Caco-2 (cell line): Measurements from ENCODE around the gene COL20A1. TPM values are rescaled to one million over a fixed set of nuclear protein-coding genes. Genes with fewer than 3 reads are reported as not detected.

ENCODE experiments used
- BruUV-seq: library from RNA; stranded (reverse); fragments of 400-500 nt; replicated peaks from 2 replicates; lab custom pipeline; 2021; lab: Mats Ljungman, UMichigan
- CTCF ChIA-PET: fragments of 300-600 bp; sonication (Branson Sonifier 250); formaldehyde crosslinking; loops from one replicate; lab custom pipeline; 2022; ENCODE audit warnings: antibody characterized with exemption; lab: Charles Lee
- POLR2A ChIA-PET: fragments of 300-600 bp; sonication (Branson Sonifier 250); formaldehyde crosslinking; loops from one replicate; lab custom pipeline; 2022; ENCODE audit warnings: antibody characterized with exemption; lab: Charles Lee
- DNase-seq, 2 experiments: peaks; one replicate each; pipeline versions ENCODE4 v3.0.0 to v3.0.0-alpha.2; 2020 to 2022
- H3K27me3 ChIP-seq: replicated peaks from 2 replicates; pipeline ENCODE4 v1.6.0; 2011; ENCODE audit warnings: low read length; ENCODE audit not compliant: control insufficient read depth, insufficient read depth
- H3K36me3 ChIP-seq: 2 replicates; pipeline ENCODE4 v1.5.1; 2011; ENCODE audit warnings: low read length; ENCODE audit not compliant: control insufficient read depth, insufficient read depth
- H3K4me1 ChIP-seq: fragments of 250-450 bp; sonication (Bioruptor Pico); 2 replicates; pipeline ENCODE4 v1.5.1; 2020; ENCODE audit warnings: mild to moderate bottlenecking
- H3K4me3 ChIP-seq: 2 replicates; pipeline ENCODE4 v1.5.1; 2011; ENCODE audit warnings: low read depth, mild to moderate bottlenecking, control low read depth, low read length
- H3K9me3 ChIP-seq: fragments of 250-450 bp; sonication (Bioruptor Pico); 2 replicates; pipeline ENCODE4 v1.5.1; 2020; ENCODE audit warnings: mild to moderate bottlenecking, moderate library complexity
- H3K27ac Mint-ChIP-seq: one replicate; pipeline ENCODE4 v1.8.0; 2022; ENCODE audit warnings: mixed read lengths; ENCODE audit not compliant: unreplicated experiment
- H3K27me3 Mint-ChIP-seq: one replicate; pipeline ENCODE4 v1.8.0; 2022; ENCODE audit warnings: mixed read lengths; ENCODE audit not compliant: insufficient read depth, unreplicated experiment
- H3K36me3 Mint-ChIP-seq: one replicate; pipeline ENCODE4 v1.8.0; 2022; ENCODE audit warnings: mild to moderate bottlenecking, mixed read lengths; ENCODE audit not compliant: insufficient read depth, unreplicated experiment
- H3K4me1 Mint-ChIP-seq: one replicate; pipeline ENCODE4 v1.8.0; 2022; ENCODE audit warnings: low read depth, mixed read lengths; ENCODE audit not compliant: unreplicated experiment
- H3K4me3 Mint-ChIP-seq: one replicate; pipeline ENCODE4 v1.8.0; 2022; ENCODE audit warnings: mild to moderate bottlenecking, moderate library complexity, mixed read lengths; ENCODE audit not compliant: unreplicated experiment
- H3K9me3 Mint-ChIP-seq: one replicate; pipeline ENCODE4 v1.8.0; 2022; ENCODE audit warnings: mixed read lengths; ENCODE audit not compliant: unreplicated experiment
- CTCF ChIP-seq, 2 experiments: fragments of 200-600 bp in 1 of 2; IDR thresholded peaks; 1 replicate in 1 of 2; 2 replicates in 1 of 2; pipeline versions ENCODE4 v1.5.1 to v1.8.0; 2011 to 2022; ENCODE audit warnings: antibody characterized with exemption in 1 of 2, control low read depth in 1 of 2, inconsistent platforms in 1 of 2, low read depth in 1 of 2, low read length in 1 of 2, mild to moderate bottlenecking in 1 of 2, moderate library complexity in 1 of 2; ENCODE audit not compliant: insufficient read depth in 1 of 2, severe bottlenecking in 1 of 2, unreplicated experiment in 1 of 2
- intact Hi-C: fragments of 100-400 bp; cut with micrococcal nuclease; formaldehyde crosslinking; loops from one replicate; pipeline ENCODE4 v1.10.0; 2022; ENCODE audit not compliant: unreplicated experiment
- total RNA-seq: library from RNA; stranded (reverse); gene quantifications from 2 replicates; pipeline ENCODE4 v1.2.3, GENCODE V29; 2022

The COL20A1 gene
- total RNA-seq, 1 experiment from 2014 or later = 0.27 TPM

- POLR2A ChIA-PET = no interaction called here
- peaks cover 2% of the 10 kb centered on the region; the same call in 1 of the 2 replicates for H3K36me3 ChIP-seq
- H3K27me3 ChIP-seq = no peaks in the 10 kb centered on the region
- Mint-ChIP-seq H3K27me3 (no peaks in the 10 kb centered on the region), H3K9me3 (no peaks in the 10 kb centered on the region), H3K36me3 (peaks cover 6% of the 10 kb centered on the region), H3K4me1 (peaks cover 33% of the 10 kb centered on the region), H3K27ac (peak overlapping the region; percentile 36), H3K4me3 (no peak overlapping the region)
- peak; percentile 59 to 76 for DNase-seq
- peak in 1 of 2 experiments; percentile 30 for TF ChIP-seq CTCF (IDR thresholded peaks at IDR 0.05; ENCODE audit: insufficient read depth in 1 of 2, low read depth in 1 of 2, low read length in 1 of 2, severe bottlenecking in 1 of 2, unreplicated experiment in 1 of 2)
- intact Hi-C loops = no loop called here
- CTCF ChIA-PET = interaction anchor here (0.9 to 1.3 kb wide), 2 partner anchors 34 to 46 kb away, joined by 3 to 6 read pairs; no protein-coding TSS in a partner anchor
- BruUV-seq = no TSS peak
- H3K4me3 ChIP-seq = no peak overlapping the region
- H3K9me3 ChIP-seq = no peaks in the 10 kb centered on the region
- peaks cover 27% of the 10 kb centered on the region for H3K4me1 ChIP-seq
Observed at GRCh38 chr20:63268671-63269439, 24.1 kb upstream of the COL20A1 start.

- H3K9me3 ChIP-seq = no peaks in the 10 kb centered on the region
- intact Hi-C loops = no loop called here
- H3K4me1 Mint-ChIP-seq = peaks cover 33% of the 10 kb centered on the region
- H3K27me3 ChIP-seq = no peaks in the 10 kb centered on the region
- no peaks in the 10 kb centered on the region for H3K9me3 Mint-ChIP-seq
- no peak overlapping the region for H3K27ac Mint-ChIP-seq
- peaks cover 2% of the 10 kb centered on the region for H3K36me3 ChIP-seq
- peaks cover 27% of the 10 kb centered on the region for H3K4me1 ChIP-seq
- no peak for DNase-seq
- no peak overlapping the region for H3K4me3 Mint-ChIP-seq
- POLR2A ChIA-PET = interaction anchor here (0.7 kb wide), 1 partner anchor 28 kb away, joined by 3 read pairs; no protein-coding TSS in a partner anchor
- TF ChIP-seq CTCF (IDR thresholded peaks at IDR 0.05; ENCODE audit: insufficient read depth in 1 of 2, low read depth in 1 of 2, low read length in 1 of 2, severe bottlenecking in 1 of 2, unreplicated experiment in 1 of 2) = no peak
- CTCF ChIA-PET = interaction anchor here (0.6 kb wide), 1 partner anchor 108 kb away, joined by 3 read pairs; no protein-coding TSS in a partner anchor
- H3K36me3 Mint-ChIP-seq = peaks cover 8% of the 10 kb centered on the region
- H3K4me3 ChIP-seq = no peak overlapping the region
- H3K27me3 Mint-ChIP-seq = no peaks in the 10 kb centered on the region
- no TSS peak for BruUV-seq
Observed at GRCh38 chr20:63269724-63270123, 23.3 kb upstream of the COL20A1 start.

GRCh38 chr20:63270606-63271325 is 22.2 kb upstream of the COL20A1 start:
- H3K27me3 ChIP-seq = no peaks in the 10 kb centered on the region
- Mint-ChIP-seq H3K27me3 (no peaks in the 10 kb centered on the region), H3K4me1 (peaks cover 33% of the 10 kb centered on the region), H3K4me3 (peak overlapping the region; percentile 81), H3K27ac (no peak overlapping the region), H3K9me3 (no peaks in the 10 kb centered on the region), H3K36me3 (peaks cover 18% of the 10 kb centered on the region)
- no peaks in the 10 kb centered on the region for H3K9me3 ChIP-seq
- DNase-seq = no peak
- TF ChIP-seq CTCF (IDR thresholded peaks at IDR 0.05; ENCODE audit: insufficient read depth in 1 of 2, low read depth in 1 of 2, low read length in 1 of 2, severe bottlenecking in 1 of 2, unreplicated experiment in 1 of 2) = no peak
- CTCF ChIA-PET = interaction anchor here (3.4 kb wide), 1 partner anchor 47 kb away, joined by 52 read pairs; no protein-coding TSS in a partner anchor
- POLR2A ChIA-PET = interaction anchor here (1.0 kb wide), 1 partner anchor 16 kb away, joined by 6 read pairs; no protein-coding TSS in a partner anchor
- no TSS peak for BruUV-seq
- H3K36me3 ChIP-seq = peaks cover 2% of the 10 kb centered on the region
- intact Hi-C loops = no loop called here
- peaks cover 27% of the 10 kb centered on the region for H3K4me1 ChIP-seq
- H3K4me3 ChIP-seq = no peak overlapping the region
